GM10266 (cell line): Measurements from ENCODE around the gene FOXO3.
A peak's percentile ranks its signal among the peaks of the same experiment; 100 is the strongest.
"Not testable (repeated sequence)": the region's sequence is repeated elsewhere in the genome, so short reads cannot be mapped to it uniquely, and the experiment has no call there.

Source experiments
- DNase-seq: peaks from one replicate; pipeline ENCODE4 v3.0.0; 2012; ENCODE audit errors: extremely low spot score
- CTCF ChIP-seq: IDR thresholded peaks from 2 replicates; pipeline ENCODE4 v1.5.1; 2012; ENCODE audit warnings: mild to moderate bottlenecking, low read depth; ENCODE audit not compliant: control insufficient read depth, insufficient read depth; ENCODE audit errors: missing control alignments

FOXO3 gene

GRCh38 chr6:108528878-108529277 lies 31.8 kb upstream of the FOXO3 start:
- no peak for DNase-seq
- TF ChIP-seq CTCF = no peak

- no peak for DNase-seq
- TF ChIP-seq CTCF = no peak
These were observed 29.4 kb upstream of the FOXO3 start for GRCh38 chr6:108531332-108531731.

- TF ChIP-seq CTCF = no peak
- DNase-seq = no peak
These were observed 25.5 kb upstream of the FOXO3 start for GRCh38 chr6:108535114-108535742.

GRCh38 chr6:108535920-108536535 lies 24.7 kb upstream of the FOXO3 start:
- not testable (repeated sequence) for DNase-seq

- peak; percentile 85 for TF ChIP-seq CTCF
- peak; percentile 46 for DNase-seq
These were observed 18.6 kb upstream of the FOXO3 start for GRCh38 chr6:108541843-108542759.

GRCh38 chr6:108543175-108543940 lies 17.4 kb upstream of the FOXO3 start:
- DNase-seq = no peak
- TF ChIP-seq CTCF = no peak

GRCh38 chr6:108544606-108545005 lies 16.1 kb upstream of the FOXO3 start:
- DNase-seq = no peak
- no peak for TF ChIP-seq CTCF
